Esophagus muscularis mucosa (tissue), 4 donors: Measurements from ENCODE around the gene KLHL6. TPM values are rescaled to one million over a fixed set of nuclear protein-coding genes. Genes with fewer than 3 reads are reported as not detected.

Source experiments
- DNase-seq: peaks from one replicate; pipeline ENCODE4 v3.0.0-alpha.2; 2017; ENCODE audit errors: extremely low spot score
- H3K27ac ChIP-seq, 4 donors: fragments of 200-600 bp; sonication (generic); replicated peaks in 1 of 4; 1 replicate in 3 of 4; 2 replicates in 1 of 4; pipeline ENCODE4 v1.5.1; 2016 to 2019; ENCODE audit warnings: mild to moderate bottlenecking in 1 of 4
- H3K27me3 ChIP-seq, 4 donors: fragments of 200-600 bp; sonication (generic); one replicate each; pipeline versions ENCODE4 v1.5.1 to v1.6.0; 2016 to 2019
- H3K36me3 ChIP-seq, 4 donors: fragments of 200-600 bp; sonication (generic); one replicate each; pipeline ENCODE4 v1.5.1; 2016 to 2019
- H3K4me1 ChIP-seq, 4 donors: fragments of 200-600 bp; sonication (generic); one replicate each; pipeline ENCODE4 v1.5.1; 2016 to 2019
- H3K4me3 ChIP-seq, 4 donors: fragments of 200-600 bp; sonication (generic); 1 replicate in 2 of 4; 2 replicates in 2 of 4; pipeline ENCODE4 v1.5.1; 2016 to 2019; ENCODE audit warnings: mild to moderate bottlenecking in 4 of 4, moderate library complexity in 1 of 4
- H3K9me3 ChIP-seq, 4 donors: fragments of 200-600 bp; sonication (generic); 1 replicate in 3 of 4; 2 replicates in 1 of 4; pipeline ENCODE4 v1.5.1; 2016 to 2019
- EP300 ChIP-seq: sonication (generic); formaldehyde crosslinking; IDR thresholded peaks from one replicate; pipeline ENCODE4 v1.6.1; 2017; ENCODE audit warnings: antibody characterized with exemption
- POLR2A ChIP-seq: fragments of 450-650 bp; IDR thresholded peaks from one replicate; pipeline ENCODE4 v1.6.1; 2017; ENCODE audit warnings: antibody characterized with exemption, moderate library complexity, mild to moderate bottlenecking, low read depth
- POLR2AphosphoS5 ChIP-seq, 2 donors: sonication (generic); formaldehyde crosslinking; IDR thresholded peaks; one replicate each; pipeline ENCODE4 v1.6.1; 2017; ENCODE audit warnings: antibody characterized with exemption in 2 of 2
- WGBS: methylation state at CpG from one replicate; pipeline ENCODE4 v1.1.5; 2018; 5-methylcytosine and 5-hydroxymethylcytosine counted together
- intact Hi-C: fragments of 100-400 bp; cut with DNase I; formaldehyde crosslinking; loops from one replicate; pipeline ENCODE4 v1.15.1; 2023
- total RNA-seq, 4 donors: library from RNA; depleted of rRNA; stranded (reverse); fragments of >200 nt; gene quantifications; one replicate each; pipeline versions ENCODE4 v1.1.0 to v1.2.1, GENCODE V29; 2016
- TF ChIP-seq, protein P1 (sequence below), 3 experiments: fragments of 200-600 bp in 2 of 3; fragments of 450-650 bp in 1 of 3; sonication (generic) in 2 of 3; IDR thresholded peaks; one replicate each; pipeline ENCODE4 v1.5.1; 2017 to 2019; ENCODE audit warnings: antibody characterized with exemption in 3 of 3, mild to moderate bottlenecking in 2 of 3, moderate library complexity in 1 of 3

KLHL6 gene
- total RNA-seq, 4 donors from 2014 or later, result 0.71 to 4.1 (median 1.3) TPM

DNA sequence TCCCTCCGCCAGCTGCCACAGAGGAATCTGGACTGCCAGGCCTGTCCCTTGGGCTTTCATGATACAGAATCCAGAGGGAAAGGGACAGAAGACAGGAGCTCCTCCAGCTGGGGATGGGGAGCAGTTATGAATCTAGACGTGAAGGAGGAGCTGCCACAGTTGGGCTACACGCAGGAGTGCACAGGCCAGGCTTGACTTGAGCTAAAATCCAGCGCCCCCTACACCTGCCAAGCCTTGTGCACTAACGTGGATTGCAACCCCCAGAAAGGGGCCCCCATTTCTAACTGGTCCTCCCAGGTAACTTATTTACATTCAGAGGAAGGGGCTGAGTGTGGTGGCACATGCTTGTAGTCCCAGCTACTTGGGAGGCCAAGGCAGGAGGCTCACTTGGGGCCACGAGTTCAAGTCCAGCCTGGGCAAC is 14.3 kb downstream of the KLHL6 start:
- peaks cover 0 to 2% (median 0%) of the 10 kb centered on the region in 4 donors for H3K27me3 ChIP-seq
- no peak for TF ChIP-seq POLR2AphosphoS5 (IDR thresholded peaks at IDR 0.05)
- no peak for TF ChIP-seq EP300
- no peak for TF ChIP-seq POLR2A
- TF ChIP-seq, protein P1, sequence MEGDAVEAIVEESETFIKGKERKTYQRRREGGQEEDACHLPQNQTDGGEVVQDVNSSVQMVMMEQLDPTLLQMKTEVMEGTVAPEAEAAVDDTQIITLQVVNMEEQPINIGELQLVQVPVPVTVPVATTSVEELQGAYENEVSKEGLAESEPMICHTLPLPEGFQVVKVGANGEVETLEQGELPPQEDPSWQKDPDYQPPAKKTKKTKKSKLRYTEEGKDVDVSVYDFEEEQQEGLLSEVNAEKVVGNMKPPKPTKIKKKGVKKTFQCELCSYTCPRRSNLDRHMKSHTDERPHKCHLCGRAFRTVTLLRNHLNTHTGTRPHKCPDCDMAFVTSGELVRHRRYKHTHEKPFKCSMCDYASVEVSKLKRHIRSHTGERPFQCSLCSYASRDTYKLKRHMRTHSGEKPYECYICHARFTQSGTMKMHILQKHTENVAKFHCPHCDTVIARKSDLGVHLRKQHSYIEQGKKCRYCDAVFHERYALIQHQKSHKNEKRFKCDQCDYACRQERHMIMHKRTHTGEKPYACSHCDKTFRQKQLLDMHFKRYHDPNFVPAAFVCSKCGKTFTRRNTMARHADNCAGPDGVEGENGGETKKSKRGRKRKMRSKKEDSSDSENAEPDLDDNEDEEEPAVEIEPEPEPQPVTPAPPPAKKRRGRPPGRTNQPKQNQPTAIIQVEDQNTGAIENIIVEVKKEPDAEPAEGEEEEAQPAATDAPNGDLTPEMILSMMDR (IDR thresholded peaks at IDR 0.05), result no peak
- intact Hi-C loops, result no loop called here
- no peaks in the 10 kb centered on the region for H3K36me3 ChIP-seq
- no peaks in the 10 kb centered on the region for H3K9me3 ChIP-seq
- H3K27ac ChIP-seq, result no peak overlapping the region
- no peak overlapping the region for H3K4me3 ChIP-seq
- no peak for DNase-seq
- H3K4me1 ChIP-seq, result peaks cover 0 to 4% (median 0%) of the 10 kb centered on the region in 4 donors
- WGBS, result 76% methylated on average over 6 of the region's 6 CpGs

DNA sequence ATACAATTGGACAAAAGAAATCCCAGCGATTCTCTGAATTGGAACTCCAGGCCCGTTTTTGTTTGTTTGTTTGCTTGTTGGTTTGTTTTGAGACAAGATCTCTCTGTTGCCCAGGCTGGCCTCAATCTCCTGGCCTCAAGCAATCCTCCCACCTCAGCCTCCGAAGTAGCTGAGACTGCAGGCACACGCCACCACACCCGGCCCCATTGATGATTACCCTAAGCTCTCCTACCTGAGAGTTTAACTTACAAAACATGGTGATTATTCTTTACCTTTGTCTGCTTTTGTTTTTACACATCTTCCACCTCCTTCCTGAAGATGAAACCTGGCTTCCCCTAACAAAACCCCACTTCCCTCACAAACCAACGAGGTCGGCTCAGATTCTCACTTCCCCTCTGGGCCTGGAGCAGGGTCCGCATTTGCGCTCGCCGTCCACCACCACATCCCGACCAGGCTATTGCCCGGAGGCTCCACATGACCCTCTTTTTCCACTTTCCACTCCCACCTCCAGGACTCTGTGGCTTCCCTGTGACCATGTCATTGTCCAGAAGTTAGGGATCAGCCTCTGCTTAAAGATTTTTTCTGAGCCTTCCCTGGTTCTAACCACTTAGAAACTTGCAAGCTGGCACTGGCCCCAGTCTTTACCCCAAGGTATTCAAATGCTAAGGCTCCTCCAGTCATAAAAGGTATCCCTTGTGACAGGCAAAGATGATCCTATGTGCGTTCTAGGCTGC is 14.8 kb downstream of the KLHL6 start:
- Histone ChIP-seq H3K9me3 (no peaks in the 10 kb centered on the region), H3K4me3 (no peak overlapping the region), H3K27me3 (peaks cover 0 to 4% (median 0%) of the 10 kb centered on the region in 4 donors), H3K36me3 (no peaks in the 10 kb centered on the region), H3K27ac (no peak overlapping the region), H3K4me1 (peaks cover 0 to 4% (median 0%) of the 10 kb centered on the region in 4 donors)
- WGBS, result 78% methylated on average over 14 of the region's 14 CpGs
- no peak for DNase-seq
- TF ChIP-seq POLR2AphosphoS5 (IDR thresholded peaks at IDR 0.05) (no peak), EP300 (no peak), POLR2A (no peak)
- TF ChIP-seq, protein P1 (IDR thresholded peaks at IDR 0.05), result no peak
- intact Hi-C loops, result no loop called here

DNA sequence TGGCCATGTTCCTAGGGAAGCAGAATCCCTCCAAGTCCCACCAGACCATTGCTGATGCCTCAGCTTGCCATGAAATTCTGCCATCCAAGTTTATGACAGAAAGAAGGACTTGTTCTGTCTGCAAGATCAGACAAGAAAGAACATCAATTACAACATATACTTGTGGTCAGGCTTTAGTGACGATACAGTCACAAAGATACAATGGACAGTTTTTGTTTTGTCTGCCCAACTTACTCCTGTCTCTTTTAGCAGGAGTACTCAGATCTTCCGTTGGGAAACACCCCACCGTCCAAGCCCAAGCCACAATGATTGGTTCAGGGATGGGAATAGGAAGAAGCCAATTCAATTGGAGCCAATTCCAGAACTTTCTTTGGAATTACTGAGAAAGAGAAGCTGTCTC is 15.7 kb downstream of the KLHL6 start:
- no peak overlapping the region for H3K4me3 ChIP-seq
- no peak for DNase-seq
- no peak overlapping the region for H3K27ac ChIP-seq
- no peaks in the 10 kb centered on the region for H3K36me3 ChIP-seq
- TF ChIP-seq, protein P1 (IDR thresholded peaks at IDR 0.05), result no peak
- TF ChIP-seq POLR2AphosphoS5 (IDR thresholded peaks at IDR 0.05) (no peak), POLR2A (no peak)
- H3K4me1 ChIP-seq, result peaks cover 0 to 4% (median 0%) of the 10 kb centered on the region in 4 donors
- intact Hi-C loops, result no loop called here
- H3K9me3 ChIP-seq, result no peaks in the 10 kb centered on the region
- WGBS, result 69% methylated on average over 3 of the region's 3 CpGs
- peaks cover 0 to 4% (median 0%) of the 10 kb centered on the region in 4 donors for H3K27me3 ChIP-seq

DNA sequence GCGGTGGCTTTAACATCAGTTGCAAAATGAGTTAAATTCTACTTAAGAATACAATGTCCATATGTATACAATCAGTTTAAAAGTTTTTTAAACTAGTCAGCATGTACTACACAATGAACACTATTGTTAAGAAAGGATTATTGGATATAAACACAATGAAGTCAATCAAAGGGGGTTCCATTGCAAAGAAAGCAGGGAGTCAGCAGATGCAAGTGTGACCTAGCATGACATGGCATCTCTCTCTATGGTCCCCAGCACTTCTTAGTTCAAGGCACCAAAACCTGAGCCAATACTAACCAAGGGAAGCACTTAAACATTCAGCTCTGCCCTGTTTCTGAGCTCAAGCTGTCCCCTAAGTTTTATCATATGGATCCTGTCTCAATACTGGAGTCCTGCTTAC is 17.0 kb downstream of the KLHL6 start:
- DNase-seq, result no peak
- WGBS, result 86% methylated on average over 1 of the region's 1 CpG
- Histone ChIP-seq H3K27me3 (peaks cover 0 to 4% (median 0%) of the 10 kb centered on the region in 4 donors), H3K36me3 (no peaks in the 10 kb centered on the region), H3K27ac (no peak overlapping the region), H3K4me3 (no peak overlapping the region), H3K4me1 (peaks cover 0 to 4% (median 0%) of the 10 kb centered on the region in 4 donors), H3K9me3 (no peaks in the 10 kb centered on the region)
- intact Hi-C loops, result no loop called here
- TF ChIP-seq POLR2AphosphoS5 (IDR thresholded peaks at IDR 0.05), result no peak
- TF ChIP-seq EP300, result no peak
- no peak for TF ChIP-seq POLR2A
- TF ChIP-seq, protein P1 (IDR thresholded peaks at IDR 0.05), result no peak
